ENCODE measurements around the gene ASPHD2.

The ASPHD2 gene

GRCh38 chr22:26428515-26429457 lies at the start of gene ASPHD2:
Gene ASPHD2, plus strand, starts transcription at chr22:26429260. Its CDS starts 4,356 bp downstream, at chr22:26433616.
- H3K4me1 Mint-ChIP-seq (ENCODE audit: low read depth): peaks cover 51% of the 10 kb centered on the region

GRCh38 chr22:26380072-26380830 lies 48.8 kb upstream of the ASPHD2 start:
- Mint-ChIP-seq H3K27ac (no peak overlapping the region), H3K4me3 (no peak overlapping the region), H3K27me3 (peaks cover 51% of the 10 kb centered on the region), H3K9me3 (peaks cover 5% of the 10 kb centered on the region), H3K4me1 (ENCODE audit: low read depth) (peaks cover 6% of the 10 kb centered on the region), H3K36me3 (ENCODE audit: low read depth) (no peaks in the 10 kb centered on the region)

More at GRCh38 chr22:26428515-26429457, at the start of gene ASPHD2:
- peak within 1 kb of the TSS; percentile 98 for H3K27ac Mint-ChIP-seq
- peaks cover 6% of the 10 kb centered on the region for H3K27me3 Mint-ChIP-seq
- H3K9me3 Mint-ChIP-seq: peaks cover 1% of the 10 kb centered on the region
- H3K36me3 Mint-ChIP-seq (ENCODE audit: low read depth): peaks cover 10% of the 10 kb centered on the region
- peak within 1 kb of the TSS; percentile 97 for H3K4me3 Mint-ChIP-seq

GRCh38 chr22:26382782-26383181 lies 46.3 kb upstream of the ASPHD2 start:
- Mint-ChIP-seq H3K9me3 (peaks cover 5% of the 10 kb centered on the region), H3K27me3 (peaks cover 46% of the 10 kb centered on the region), H3K4me1 (ENCODE audit: low read depth) (no peaks in the 10 kb centered on the region), H3K4me3 (no peak overlapping the region), H3K27ac (no peak overlapping the region), H3K36me3 (ENCODE audit: low read depth) (no peaks in the 10 kb centered on the region)

- no peaks in the 10 kb centered on the region for H3K36me3 Mint-ChIP-seq (ENCODE audit: low read depth)
- no peaks in the 10 kb centered on the region for H3K4me1 Mint-ChIP-seq (ENCODE audit: low read depth)
- H3K27me3 Mint-ChIP-seq: peaks cover 44% of the 10 kb centered on the region
- H3K9me3 Mint-ChIP-seq: no peaks in the 10 kb centered on the region
- H3K27ac Mint-ChIP-seq: no peak overlapping the region
- H3K4me3 Mint-ChIP-seq: no peak overlapping the region
Measured at GRCh38 chr22:26383968-26384556, 45.0 kb upstream of the ASPHD2 start.

- Mint-ChIP-seq H3K4me1 (ENCODE audit: low read depth) (no peaks in the 10 kb centered on the region), H3K27me3 (peaks cover 45% of the 10 kb centered on the region), H3K9me3 (no peaks in the 10 kb centered on the region), H3K27ac (no peak overlapping the region), H3K4me3 (no peak overlapping the region), H3K36me3 (ENCODE audit: low read depth) (no peaks in the 10 kb centered on the region)
Measured at GRCh38 chr22:26385164-26385563, 43.9 kb upstream of the ASPHD2 start.

- no peaks in the 10 kb centered on the region for H3K36me3 Mint-ChIP-seq (ENCODE audit: low read depth)
- H3K4me3 Mint-ChIP-seq: no peak overlapping the region
- H3K4me1 Mint-ChIP-seq (ENCODE audit: low read depth): no peaks in the 10 kb centered on the region
- H3K27ac Mint-ChIP-seq: no peak overlapping the region
- H3K27me3 Mint-ChIP-seq: peaks cover 24% of the 10 kb centered on the region
- no peaks in the 10 kb centered on the region for H3K9me3 Mint-ChIP-seq
Measured at GRCh38 chr22:26389125-26389524, 39.9 kb upstream of the ASPHD2 start.

- H3K27ac Mint-ChIP-seq: no peak overlapping the region
- no peak overlapping the region for H3K4me3 Mint-ChIP-seq
- no peaks in the 10 kb centered on the region for H3K4me1 Mint-ChIP-seq (ENCODE audit: low read depth)
- no peaks in the 10 kb centered on the region for H3K36me3 Mint-ChIP-seq (ENCODE audit: low read depth)
- peaks cover 16% of the 10 kb centered on the region for H3K27me3 Mint-ChIP-seq
- no peaks in the 10 kb centered on the region for H3K9me3 Mint-ChIP-seq
Measured at GRCh38 chr22:26391091-26391490, 38.0 kb upstream of the ASPHD2 start.

- no peak overlapping the region for H3K4me3 Mint-ChIP-seq
- H3K4me1 Mint-ChIP-seq (ENCODE audit: low read depth): no peaks in the 10 kb centered on the region
- no peak overlapping the region for H3K27ac Mint-ChIP-seq
- H3K36me3 Mint-ChIP-seq (ENCODE audit: low read depth): no peaks in the 10 kb centered on the region
- H3K27me3 Mint-ChIP-seq: peaks cover 16% of the 10 kb centered on the region
- H3K9me3 Mint-ChIP-seq: no peaks in the 10 kb centered on the region
Measured at GRCh38 chr22:26391623-26392022, 37.4 kb upstream of the ASPHD2 start.

GRCh38 chr22:26393929-26394328 lies 35.1 kb upstream of the ASPHD2 start:
- Mint-ChIP-seq H3K4me1 (ENCODE audit: low read depth) (no peaks in the 10 kb centered on the region), H3K36me3 (ENCODE audit: low read depth) (no peaks in the 10 kb centered on the region), H3K4me3 (no peak overlapping the region), H3K9me3 (no peaks in the 10 kb centered on the region), H3K27me3 (peaks cover 5% of the 10 kb centered on the region), H3K27ac (no peak overlapping the region)

GRCh38 chr22:26394777-26395176 lies 34.3 kb upstream of the ASPHD2 start:
- Mint-ChIP-seq H3K9me3 (no peaks in the 10 kb centered on the region), H3K36me3 (ENCODE audit: low read depth) (no peaks in the 10 kb centered on the region), H3K4me3 (no peak overlapping the region), H3K4me1 (ENCODE audit: low read depth) (no peaks in the 10 kb centered on the region), H3K27me3 (no peaks in the 10 kb centered on the region), H3K27ac (no peak overlapping the region)

- Mint-ChIP-seq H3K27me3 (no peaks in the 10 kb centered on the region), H3K9me3 (no peaks in the 10 kb centered on the region), H3K4me1 (ENCODE audit: low read depth) (no peaks in the 10 kb centered on the region), H3K27ac (no peak overlapping the region), H3K36me3 (ENCODE audit: low read depth) (no peaks in the 10 kb centered on the region), H3K4me3 (no peak overlapping the region)
Measured at GRCh38 chr22:26395926-26396325, 33.1 kb upstream of the ASPHD2 start.

GRCh38 chr22:26398741-26399153 lies 30.3 kb upstream of the ASPHD2 start:
- H3K4me3 Mint-ChIP-seq: no peak overlapping the region
- H3K36me3 Mint-ChIP-seq (ENCODE audit: low read depth): no peaks in the 10 kb centered on the region
- no peak overlapping the region for H3K27ac Mint-ChIP-seq

GRCh38 chr22:26399289-26399688 lies 29.8 kb upstream of the ASPHD2 start:
- H3K36me3 Mint-ChIP-seq (ENCODE audit: low read depth): no peaks in the 10 kb centered on the region

More at GRCh38 chr22:26398741-26399153, 30.3 kb upstream of the ASPHD2 start:
- Mint-ChIP-seq H3K9me3 (no peaks in the 10 kb centered on the region), H3K4me1 (ENCODE audit: low read depth) (peaks cover 4% of the 10 kb centered on the region), H3K27me3 (peaks cover 6% of the 10 kb centered on the region)

GRCh38 chr22:26401726-26402125 lies 27.3 kb upstream of the ASPHD2 start:
- H3K4me3 Mint-ChIP-seq: no peak overlapping the region
- H3K36me3 Mint-ChIP-seq (ENCODE audit: low read depth): no peaks in the 10 kb centered on the region
- H3K4me1 Mint-ChIP-seq (ENCODE audit: low read depth): peaks cover 14% of the 10 kb centered on the region
- H3K9me3 Mint-ChIP-seq: no peaks in the 10 kb centered on the region
- no peak overlapping the region for H3K27ac Mint-ChIP-seq
- peaks cover 9% of the 10 kb centered on the region for H3K27me3 Mint-ChIP-seq

More at GRCh38 chr22:26399289-26399688, 29.8 kb upstream of the ASPHD2 start:
- Mint-ChIP-seq H3K4me1 (ENCODE audit: low read depth) (peaks cover 7% of the 10 kb centered on the region), H3K27me3 (peaks cover 7% of the 10 kb centered on the region), H3K27ac (no peak overlapping the region), H3K9me3 (no peaks in the 10 kb centered on the region), H3K4me3 (no peak overlapping the region)
